GM21423 (cell line): Measurements from ENCODE around the gene STYXL2.

Source experiments
- ATAC-seq: cut with Tn5 transposase; IDR thresholded peaks from one replicate; pipeline ENCODE4 v1.9.1; 2021; ENCODE audit warnings: mild to moderate bottlenecking, moderate library complexity; ENCODE audit not compliant: unreplicated experiment

STYXL2 gene

GRCh38 chr1:167093846-167094516 is at the start of gene STYXL2:
Gene STYXL2 (plus strand): TSS chr1:167094075. CDS start chr1:167094850, 775 bp downstream.
- ATAC-seq = no peak

GRCh38 chr1:167051907-167052306 is 42.0 kb upstream of the STYXL2 start:
- no peak for ATAC-seq

- ATAC-seq = no peak
Measured at GRCh38 chr1:167052389-167052788, 41.5 kb upstream of the STYXL2 start.

GRCh38 chr1:167054531-167054930 is 39.3 kb upstream of the STYXL2 start:
- ATAC-seq = no peak

GRCh38 chr1:167054946-167055630 is 38.8 kb upstream of the STYXL2 start:
- no peak for ATAC-seq

- ATAC-seq = no peak
Measured at GRCh38 chr1:167056529-167057231, 37.2 kb upstream of the STYXL2 start.

GRCh38 chr1:167057241-167057688 is 36.6 kb upstream of the STYXL2 start:
- peak; percentile 58 for ATAC-seq

- no peak for ATAC-seq
Measured at GRCh38 chr1:167059045-167059808, 34.6 kb upstream of the STYXL2 start.

- ATAC-seq = no peak
Measured at GRCh38 chr1:167059809-167060107, 34.1 kb upstream of the STYXL2 start.

- ATAC-seq = no peak
Measured at GRCh38 chr1:167060141-167061072, 33.5 kb upstream of the STYXL2 start.

- ATAC-seq = no peak
Measured at GRCh38 chr1:167061073-167061464, 32.8 kb upstream of the STYXL2 start.

GRCh38 chr1:167064621-167065020 is 29.3 kb upstream of the STYXL2 start:
- ATAC-seq = no peak

- no peak for ATAC-seq
Measured at GRCh38 chr1:167065471-167065870, 28.4 kb upstream of the STYXL2 start.

- peak; percentile 76 for ATAC-seq
Measured at GRCh38 chr1:167066333-167067122, 27.3 kb upstream of the STYXL2 start.

GRCh38 chr1:167067904-167068303 is 26.0 kb upstream of the STYXL2 start:
- no peak for ATAC-seq

- no peak for ATAC-seq
Measured at GRCh38 chr1:167068761-167069160, 25.1 kb upstream of the STYXL2 start.

- ATAC-seq = no peak
Measured at GRCh38 chr1:167071286-167071685, 22.6 kb upstream of the STYXL2 start.

GRCh38 chr1:167076136-167076710 is 17.7 kb upstream of the STYXL2 start:
- no peak for ATAC-seq
